SK-N-SH treated with all-trans-retinoic acid at 6 μM for 48 hours (cell line): ENCODE measurements around the gene UBASH3B.

Source experiments
- ATAC-seq: fragments of 200-7000 bp; cut with Tn5 transposase; 3 replicates; pipeline ENCODE4 v1.9.1; 2020; ENCODE audit warnings: mild to moderate bottlenecking, moderate library complexity
- ARNTL ChIP-seq: fragments of 450-650 bp; formaldehyde crosslinking; IDR thresholded peaks from 2 replicates; pipeline ENCODE4 v1.5.0; 2020; ENCODE audit warnings: low read depth, mild to moderate bottlenecking, moderate library complexity, borderline replicate concordance
- BACH2 ChIP-seq: fragments of 250-450 bp; sonication (Bioruptor Pico); IDR thresholded peaks from 2 replicates; pipeline ENCODE4 v1.9.0; 2021; ENCODE audit warnings: mild to moderate bottlenecking, borderline replicate concordance
- CREB5 ChIP-seq: fragments of 250-450 bp; sonication (Bioruptor Pico); IDR thresholded peaks from 2 replicates; pipeline ENCODE4 v1.5.1; 2020; ENCODE audit warnings: low read depth, mild to moderate bottlenecking, moderate library complexity
- ESRRG ChIP-seq: fragments of 250-450 bp; sonication (Bioruptor Pico); IDR thresholded peaks from 2 replicates; pipeline ENCODE4 v1.6.1; 2021; ENCODE audit warnings: mild to moderate bottlenecking
- GLIS3 ChIP-seq: fragments of 250-450 bp; sonication (Bioruptor Pico); IDR thresholded peaks from 2 replicates; pipeline ENCODE4 v1.5.0; 2020; ENCODE audit warnings: mild to moderate bottlenecking, moderate library complexity
- ISL1 ChIP-seq: fragments of 250-450 bp; sonication (Bioruptor Pico); IDR thresholded peaks from 2 replicates; pipeline ENCODE4 v2.1.2; 2022; ENCODE audit warnings: mild to moderate bottlenecking, moderate library complexity
- OSR1 ChIP-seq: fragments of 250-450 bp; sonication (Bioruptor Pico); IDR thresholded peaks from 2 replicates; pipeline ENCODE4 v1.8.0; 2022; ENCODE audit warnings: moderate library complexity, mild to moderate bottlenecking, inconsistent platforms
- PATZ1 ChIP-seq: fragments of 250-450 bp; sonication (Bioruptor Pico); IDR thresholded peaks from 2 replicates; pipeline ENCODE4 v1.8.0; 2020; ENCODE audit warnings: mild to moderate bottlenecking, moderate library complexity, borderline replicate concordance
- PPARA ChIP-seq: fragments of 250-450 bp; sonication (Bioruptor Pico); IDR thresholded peaks from 2 replicates; pipeline ENCODE4 v1.5.0; 2020; ENCODE audit warnings: mild to moderate bottlenecking, borderline replicate concordance
- RARB ChIP-seq: fragments of 250-450 bp; sonication (Bioruptor Pico); IDR thresholded peaks from 2 replicates; pipeline ENCODE4 v1.8.0; 2021; ENCODE audit warnings: mild to moderate bottlenecking, moderate library complexity
- SNAI2 ChIP-seq: fragments of 250-450 bp; sonication (Bioruptor Pico); IDR thresholded peaks from 2 replicates; pipeline ENCODE4 v1.5.0; 2020; ENCODE audit warnings: mild to moderate bottlenecking, moderate library complexity
- TCF4 ChIP-seq: fragments of 250-450 bp; sonication (Bioruptor Pico); IDR thresholded peaks from 2 replicates; pipeline ENCODE4 v1.8.0; 2021; ENCODE audit warnings: mild to moderate bottlenecking, moderate library complexity, borderline replicate concordance
- TOX ChIP-seq: fragments of 250-450 bp; sonication (Bioruptor Pico); IDR thresholded peaks from 2 replicates; pipeline ENCODE4 v1.8.0; 2021; ENCODE audit warnings: mild to moderate bottlenecking, moderate library complexity, borderline replicate concordance
- ZFP3 ChIP-seq: fragments of 250-450 bp; sonication (Bioruptor Pico); IDR thresholded peaks from 2 replicates; pipeline ENCODE4 v1.5.0; 2020; ENCODE audit warnings: mild to moderate bottlenecking, moderate library complexity
- ZNF70 ChIP-seq: fragments of 450-650 bp; formaldehyde crosslinking; IDR thresholded peaks from 2 replicates; pipeline ENCODE4 v1.5.0; 2020; ENCODE audit warnings: mild to moderate bottlenecking, moderate library complexity
- TF ChIP-seq, protein P1 (sequence below): fragments of 250-450 bp; sonication (Bioruptor Pico); IDR thresholded peaks from 2 replicates; pipeline ENCODE4 v1.8.0; 2021; ENCODE audit warnings: low read depth, mild to moderate bottlenecking, moderate library complexity, borderline replicate concordance
- TF ChIP-seq, protein P2 (sequence below): fragments of 250-450 bp; sonication (Bioruptor Pico); IDR thresholded peaks from 2 replicates; pipeline ENCODE4 v1.5.1; 2021; ENCODE audit warnings: mild to moderate bottlenecking, moderate library complexity

Gene UBASH3B

GRCh38 chr11:122686111-122686510 is 30.6 kb downstream of the UBASH3B start:
- no peak for TF ChIP-seq TCF4 (CRISPR knock-in tag)
- no peak for TF ChIP-seq SNAI2
- TF ChIP-seq PATZ1 (CRISPR knock-in tag) = no peak
- TF ChIP-seq, protein P1, sequence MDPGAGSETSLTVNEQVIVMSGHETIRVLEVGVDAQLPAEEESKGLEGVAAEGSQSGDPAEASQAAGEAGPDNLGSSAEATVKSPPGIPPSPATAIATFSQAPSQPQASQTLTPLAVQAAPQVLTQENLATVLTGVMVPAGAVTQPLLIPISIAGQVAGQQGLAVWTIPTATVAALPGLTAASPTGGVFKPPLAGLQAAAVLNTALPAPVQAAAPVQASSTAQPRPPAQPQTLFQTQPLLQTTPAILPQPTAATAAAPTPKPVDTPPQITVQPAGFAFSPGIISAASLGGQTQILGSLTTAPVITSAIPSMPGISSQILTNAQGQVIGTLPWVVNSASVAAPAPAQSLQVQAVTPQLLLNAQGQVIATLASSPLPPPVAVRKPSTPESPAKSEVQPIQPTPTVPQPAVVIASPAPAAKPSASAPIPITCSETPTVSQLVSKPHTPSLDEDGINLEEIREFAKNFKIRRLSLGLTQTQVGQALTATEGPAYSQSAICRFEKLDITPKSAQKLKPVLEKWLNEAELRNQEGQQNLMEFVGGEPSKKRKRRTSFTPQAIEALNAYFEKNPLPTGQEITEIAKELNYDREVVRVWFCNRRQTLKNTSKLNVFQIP (CRISPR knock-in tag) = no peak
- TF ChIP-seq CREB5 (CRISPR knock-in tag) = no peak
- no peak for TF ChIP-seq TOX (CRISPR knock-in tag)
- TF ChIP-seq GLIS3 = no peak
- TF ChIP-seq RARB (CRISPR knock-in tag) = no peak
- TF ChIP-seq ZNF70 (CRISPR knock-in tag) = no peak
- no peak for ATAC-seq

DNA sequence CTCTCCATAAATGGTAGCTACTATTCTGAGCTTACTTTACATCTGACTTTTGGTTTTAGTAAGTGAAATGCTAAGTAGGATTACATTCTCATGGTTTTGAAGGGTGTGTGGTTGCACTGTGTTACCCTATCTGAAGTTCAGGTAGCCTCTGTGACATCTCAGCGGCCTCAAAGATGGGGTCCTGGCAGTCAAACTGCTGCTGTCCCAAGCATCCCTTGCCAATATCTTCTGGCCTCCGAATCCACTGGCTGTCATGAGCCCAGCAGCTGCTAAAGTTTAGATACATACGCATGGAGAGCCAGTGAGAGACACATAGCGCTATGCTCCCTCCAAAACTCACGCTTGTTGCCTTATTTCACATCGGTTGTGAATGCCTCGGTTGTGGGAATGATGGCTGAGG is 34.9 kb downstream of the UBASH3B start:
- TF ChIP-seq ISL1 (CRISPR knock-in tag) (no peak), BACH2 (no peak), ARNTL (CRISPR knock-in tag) (no peak), ZFP3 (CRISPR knock-in tag) (no peak), TCF4 (CRISPR knock-in tag) (no peak), PATZ1 (CRISPR knock-in tag) (no peak), TOX (CRISPR knock-in tag) (no peak), RARB (CRISPR knock-in tag) (no peak), CREB5 (CRISPR knock-in tag) (no peak), ZNF70 (CRISPR knock-in tag) (no peak), OSR1 (CRISPR knock-in tag) (no peak), ESRRG (CRISPR knock-in tag) (no peak), GLIS3 (no peak), PPARA (no peak)
- TF ChIP-seq, protein P2, sequence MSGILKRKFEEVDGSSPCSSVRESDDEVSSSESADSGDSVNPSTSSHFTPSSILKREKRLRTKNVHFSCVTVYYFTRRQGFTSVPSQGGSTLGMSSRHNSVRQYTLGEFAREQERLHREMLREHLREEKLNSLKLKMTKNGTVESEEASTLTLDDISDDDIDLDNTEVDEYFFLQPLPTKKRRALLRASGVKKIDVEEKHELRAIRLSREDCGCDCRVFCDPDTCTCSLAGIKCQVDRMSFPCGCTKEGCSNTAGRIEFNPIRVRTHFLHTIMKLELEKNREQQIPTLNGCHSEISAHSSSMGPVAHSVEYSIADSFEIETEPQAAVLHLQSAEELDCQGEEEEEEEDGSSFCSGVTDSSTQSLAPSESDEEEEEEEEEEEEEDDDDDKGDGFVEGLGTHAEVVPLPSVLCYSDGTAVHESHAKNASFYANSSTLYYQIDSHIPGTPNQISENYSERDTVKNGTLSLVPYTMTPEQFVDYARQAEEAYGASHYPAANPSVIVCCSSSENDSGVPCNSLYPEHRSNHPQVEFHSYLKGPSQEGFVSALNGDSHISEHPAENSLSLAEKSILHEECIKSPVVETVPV (CRISPR knock-in tag) = no peak
- TF ChIP-seq, protein P1 (CRISPR knock-in tag) = no peak
- no peak for ATAC-seq
